HG03521 (cell line): ENCODE measurements around the gene AGBL5.

ENCODE experiments used
- ATAC-seq: cut with Tn5 transposase; IDR thresholded peaks from one replicate; pipeline ENCODE4 v1.9.1; 2021; ENCODE audit warnings: mild to moderate bottlenecking, moderate library complexity; ENCODE audit not compliant: unreplicated experiment

AGBL5 gene, protein sequence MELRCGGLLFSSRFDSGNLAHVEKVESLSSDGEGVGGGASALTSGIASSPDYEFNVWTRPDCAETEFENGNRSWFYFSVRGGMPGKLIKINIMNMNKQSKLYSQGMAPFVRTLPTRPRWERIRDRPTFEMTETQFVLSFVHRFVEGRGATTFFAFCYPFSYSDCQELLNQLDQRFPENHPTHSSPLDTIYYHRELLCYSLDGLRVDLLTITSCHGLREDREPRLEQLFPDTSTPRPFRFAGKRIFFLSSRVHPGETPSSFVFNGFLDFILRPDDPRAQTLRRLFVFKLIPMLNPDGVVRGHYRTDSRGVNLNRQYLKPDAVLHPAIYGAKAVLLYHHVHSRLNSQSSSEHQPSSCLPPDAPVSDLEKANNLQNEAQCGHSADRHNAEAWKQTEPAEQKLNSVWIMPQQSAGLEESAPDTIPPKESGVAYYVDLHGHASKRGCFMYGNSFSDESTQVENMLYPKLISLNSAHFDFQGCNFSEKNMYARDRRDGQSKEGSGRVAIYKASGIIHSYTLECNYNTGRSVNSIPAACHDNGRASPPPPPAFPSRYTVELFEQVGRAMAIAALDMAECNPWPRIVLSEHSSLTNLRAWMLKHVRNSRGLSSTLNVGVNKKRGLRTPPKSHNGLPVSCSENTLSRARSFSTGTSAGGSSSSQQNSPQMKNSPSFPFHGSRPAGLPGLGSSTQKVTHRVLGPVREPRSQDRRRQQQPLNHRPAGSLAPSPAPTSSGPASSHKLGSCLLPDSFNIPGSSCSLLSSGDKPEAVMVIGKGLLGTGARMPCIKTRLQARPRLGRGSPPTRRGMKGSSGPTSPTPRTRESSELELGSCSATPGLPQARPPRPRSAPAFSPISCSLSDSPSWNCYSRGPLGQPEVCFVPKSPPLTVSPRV

GRCh38 chr2:27050996-27051901 lies at the start of gene AGBL5:
Gene AGBL5, plus strand, starts transcription at chr2:27051668. Its CDS starts 1,291 bp downstream, at chr2:27052959.
- peak; percentile 68 for ATAC-seq

DNA sequence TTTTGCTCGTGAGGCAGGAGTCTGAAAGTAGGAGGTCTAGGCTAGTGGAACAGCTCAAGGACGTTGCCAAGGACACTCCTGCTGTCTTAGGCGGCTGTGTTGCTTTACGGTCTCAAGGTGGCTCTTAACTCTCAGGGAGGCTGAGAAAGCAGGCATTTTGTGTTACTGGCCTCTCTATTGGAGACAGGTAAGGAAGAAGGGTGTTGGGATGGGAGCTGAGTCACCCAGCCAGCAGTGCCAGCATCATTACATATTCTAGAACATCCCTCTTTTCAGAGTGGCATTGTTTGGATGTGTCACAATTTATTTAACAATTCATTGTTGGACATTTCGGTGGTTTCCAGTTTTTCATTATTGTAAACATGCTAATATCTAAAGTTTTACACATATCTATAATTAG lies 49.5 kb upstream of the AGBL5 start:
- ATAC-seq, result no peak

DNA sequence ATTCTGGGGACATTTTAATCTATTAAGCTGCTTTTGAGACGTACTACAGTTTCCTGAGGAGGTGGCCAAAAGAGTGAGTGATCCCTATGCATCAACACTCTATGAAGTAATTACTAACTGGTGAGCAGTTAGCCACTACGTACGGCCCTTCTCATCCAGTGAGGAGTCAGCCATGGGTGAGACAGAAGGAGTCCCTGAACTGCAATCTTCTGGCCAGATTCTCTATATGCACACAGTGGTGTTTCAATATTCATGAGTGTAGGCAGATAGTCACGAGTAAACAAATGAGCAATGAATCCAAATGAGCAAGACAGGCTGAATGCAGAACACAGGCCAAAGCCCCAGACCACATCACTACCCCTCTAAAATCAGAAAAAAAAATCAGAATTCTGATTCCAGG lies 48.5 kb upstream of the AGBL5 start:
- no peak for ATAC-seq

DNA sequence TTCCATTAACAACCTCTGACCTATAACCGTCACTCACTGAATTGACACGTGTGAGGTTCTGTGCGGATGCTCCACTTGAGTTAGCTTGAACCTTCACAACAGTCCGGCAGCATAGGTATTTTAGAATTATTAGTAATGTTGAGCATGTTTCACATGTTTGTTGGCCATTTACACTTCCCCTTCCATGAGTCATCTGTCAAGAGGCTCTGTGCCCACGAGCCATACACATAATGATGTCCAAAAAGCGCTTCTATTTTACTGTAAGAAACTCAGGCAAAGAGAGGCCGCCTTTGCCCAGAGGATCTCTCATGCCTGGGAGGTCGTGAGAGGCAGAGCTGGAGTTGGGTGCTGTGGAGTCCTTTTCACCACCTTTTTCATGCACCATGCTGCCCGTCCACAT lies 47.6 kb upstream of the AGBL5 start:
- no peak for ATAC-seq

DNA sequence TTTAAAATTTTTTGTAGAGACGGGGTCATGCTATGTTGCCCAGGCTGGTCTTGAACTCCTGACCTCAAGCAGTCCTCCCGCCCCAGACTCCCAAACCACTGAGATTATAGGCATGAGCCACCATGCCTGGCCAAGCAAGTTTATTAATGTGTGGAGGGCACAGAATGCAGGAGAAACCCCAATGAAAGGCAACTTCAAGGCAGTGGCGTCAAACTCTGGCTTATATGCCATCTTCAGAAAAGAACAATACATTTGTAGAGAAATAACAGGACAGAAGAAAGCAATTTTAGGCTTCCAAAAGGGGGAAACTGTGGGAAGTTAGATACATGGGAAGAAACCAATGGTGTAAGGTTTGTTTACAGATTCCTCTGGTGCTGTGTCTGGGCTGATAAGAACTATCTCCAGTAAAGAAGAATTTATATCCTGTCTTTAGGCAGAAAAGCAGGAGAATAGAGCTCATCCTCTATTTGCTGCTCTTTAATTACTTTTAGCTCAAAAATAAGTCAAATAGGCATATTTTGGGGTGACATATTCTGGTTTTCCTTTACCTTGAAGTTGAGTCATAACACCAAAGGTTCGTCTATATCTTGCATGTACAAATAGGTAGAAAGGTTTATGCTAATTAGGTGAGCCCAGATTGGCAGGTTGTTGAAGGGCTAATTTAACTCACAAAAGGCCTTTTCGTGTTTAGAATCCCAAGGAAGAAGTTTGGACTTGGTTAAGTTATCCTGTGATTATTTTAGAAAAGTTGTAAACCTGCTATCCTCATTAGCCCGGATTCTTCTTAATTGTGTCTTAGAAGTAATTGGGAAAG lies 44.7 kb upstream of the AGBL5 start:
- ATAC-seq, result no peak

DNA sequence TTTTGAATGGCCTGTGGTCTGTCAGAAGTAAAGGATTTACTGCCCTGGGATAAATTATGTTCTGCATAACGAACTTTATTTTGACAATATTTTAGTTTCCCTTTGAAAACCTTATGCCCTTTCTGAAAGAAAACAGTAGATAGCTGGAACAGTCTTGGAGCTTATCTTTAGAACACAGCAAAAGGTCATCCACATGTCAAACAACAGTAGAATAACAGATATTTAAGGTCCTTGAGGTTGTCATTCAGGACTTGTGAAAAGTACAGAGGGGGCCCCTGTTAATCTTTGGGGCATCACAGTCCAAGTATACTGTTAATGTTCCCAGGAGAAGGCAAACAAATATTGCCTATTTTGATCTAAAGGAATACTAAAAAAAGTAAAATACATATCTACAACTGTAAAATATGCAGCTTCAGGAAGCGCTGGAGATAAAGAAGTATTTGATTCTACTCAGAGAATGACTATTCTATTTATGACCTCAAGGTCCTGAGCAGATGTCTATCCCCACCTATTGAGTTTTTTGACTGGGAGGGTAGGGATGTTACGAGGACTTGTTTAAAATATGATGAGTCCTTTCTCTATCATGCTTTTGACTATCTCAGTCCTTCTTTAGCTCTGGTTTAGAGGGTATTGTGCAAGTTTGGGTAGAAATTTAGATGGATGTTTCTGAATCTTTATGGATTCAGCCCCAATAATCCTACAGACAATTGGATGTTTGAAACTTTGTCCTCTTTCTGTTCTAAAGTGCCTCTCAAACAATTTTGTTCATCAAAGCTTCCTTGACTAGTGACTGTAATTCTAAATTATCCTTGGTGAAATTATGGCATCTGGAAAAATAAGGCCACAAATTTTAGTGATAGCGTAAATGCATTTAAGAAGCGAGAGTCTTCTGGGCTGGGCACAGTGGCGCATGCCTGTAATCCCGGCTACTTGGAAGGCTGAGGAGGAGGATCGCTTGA lies 43.8 kb upstream of the AGBL5 start:
- ATAC-seq, result no peak

DNA sequence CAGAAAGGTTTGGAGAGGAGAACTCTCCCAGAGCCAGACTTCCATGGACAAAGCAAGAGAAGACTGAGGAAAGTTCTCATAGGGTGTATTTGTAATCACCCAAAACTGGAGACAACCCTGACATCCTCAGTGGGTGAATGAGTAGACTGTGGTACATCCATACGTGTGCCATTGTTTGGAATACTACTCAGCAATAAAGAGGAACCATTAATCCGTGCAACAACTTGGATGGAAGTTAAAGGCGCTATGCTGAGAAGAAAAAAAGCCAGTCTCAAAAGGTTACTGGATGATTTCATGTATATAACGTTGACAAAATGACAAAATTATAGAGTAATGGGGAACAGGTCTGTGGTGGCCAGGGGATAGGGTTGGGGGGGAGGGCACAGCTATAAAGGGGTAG lies 42.8 kb upstream of the AGBL5 start:
- no peak for ATAC-seq

DNA sequence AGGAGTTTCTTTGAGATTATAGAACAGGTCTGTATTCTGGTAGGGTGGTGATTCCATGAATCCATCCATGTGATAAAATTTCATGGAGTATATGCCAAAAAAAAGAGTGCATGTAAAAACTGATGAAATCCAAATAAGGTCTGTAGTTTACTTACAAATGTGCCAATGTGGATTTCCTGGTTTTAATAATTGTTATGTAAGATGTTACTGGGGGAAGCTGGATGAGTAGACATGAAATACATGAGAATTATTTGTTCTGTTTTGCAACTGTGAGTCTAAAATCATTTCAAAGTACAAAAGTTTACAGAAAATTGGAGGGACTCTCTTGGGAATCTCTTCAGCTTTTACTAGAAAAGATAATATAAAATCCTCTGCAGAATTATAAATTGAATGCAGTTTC lies 42.4 kb upstream of the AGBL5 start:
- no peak for ATAC-seq

DNA sequence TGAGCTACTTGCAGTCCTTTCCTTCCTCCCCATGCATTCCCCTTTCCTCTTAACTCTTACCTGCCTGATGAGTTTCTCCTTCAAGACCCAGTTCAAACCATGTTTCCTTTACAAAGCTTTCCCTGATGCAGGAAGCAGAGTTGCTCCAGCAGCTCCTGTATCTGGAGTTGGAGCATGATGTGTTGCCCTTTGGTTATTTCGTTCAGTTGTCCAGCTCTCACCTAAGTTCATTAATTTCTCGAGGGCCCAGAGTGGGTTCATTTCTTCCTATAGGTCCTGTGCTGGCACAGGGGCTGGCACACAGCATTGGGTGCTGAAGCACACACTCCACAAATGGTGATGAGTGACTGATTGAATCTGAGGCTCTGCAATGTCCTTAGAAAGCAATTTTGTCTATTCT lies 41.8 kb upstream of the AGBL5 start:
- ATAC-seq, result no peak

DNA sequence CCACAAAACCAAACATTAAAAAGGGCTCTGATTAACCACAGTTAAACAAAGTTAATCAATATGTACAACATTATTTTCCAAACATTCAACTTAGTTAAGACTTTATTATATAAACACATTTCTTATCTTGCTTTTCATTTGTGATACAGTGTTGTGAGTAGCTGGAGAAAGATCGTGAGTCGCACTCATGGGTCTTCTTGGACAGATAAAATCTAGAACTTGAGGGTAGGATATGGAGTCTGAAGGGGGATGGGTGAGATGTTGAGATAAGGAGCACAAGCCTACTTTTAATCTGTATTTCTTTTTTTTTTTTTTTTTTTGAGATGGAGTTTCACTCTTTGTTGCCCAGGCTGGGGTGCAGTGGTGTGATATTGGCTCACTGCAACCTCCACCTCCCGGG lies 41.3 kb upstream of the AGBL5 start:
- ATAC-seq, result no peak

DNA sequence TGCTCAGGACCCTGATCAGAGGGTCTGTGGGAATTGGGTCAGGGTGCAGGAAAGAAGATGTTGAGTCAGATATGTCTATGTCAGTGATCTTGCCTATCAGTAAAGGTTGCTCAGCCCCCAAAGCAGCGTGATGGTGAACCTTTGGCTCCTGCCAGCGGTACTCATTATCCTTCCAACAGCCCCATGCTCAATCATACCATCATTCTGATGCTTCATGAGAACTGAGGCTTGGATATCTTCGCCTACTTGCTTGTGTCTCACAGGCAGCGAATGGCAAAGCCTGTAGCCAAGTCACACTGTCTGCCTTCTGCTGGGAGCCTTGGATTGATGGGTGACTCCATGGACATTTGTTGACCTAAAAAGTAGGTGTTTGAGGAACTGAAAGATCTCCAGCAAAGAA lies 37.7 kb upstream of the AGBL5 start:
- no peak for ATAC-seq

- no peak for ATAC-seq
Observed at GRCh38 chr2:27014771-27015433, 36.6 kb upstream of the AGBL5 start.

DNA sequence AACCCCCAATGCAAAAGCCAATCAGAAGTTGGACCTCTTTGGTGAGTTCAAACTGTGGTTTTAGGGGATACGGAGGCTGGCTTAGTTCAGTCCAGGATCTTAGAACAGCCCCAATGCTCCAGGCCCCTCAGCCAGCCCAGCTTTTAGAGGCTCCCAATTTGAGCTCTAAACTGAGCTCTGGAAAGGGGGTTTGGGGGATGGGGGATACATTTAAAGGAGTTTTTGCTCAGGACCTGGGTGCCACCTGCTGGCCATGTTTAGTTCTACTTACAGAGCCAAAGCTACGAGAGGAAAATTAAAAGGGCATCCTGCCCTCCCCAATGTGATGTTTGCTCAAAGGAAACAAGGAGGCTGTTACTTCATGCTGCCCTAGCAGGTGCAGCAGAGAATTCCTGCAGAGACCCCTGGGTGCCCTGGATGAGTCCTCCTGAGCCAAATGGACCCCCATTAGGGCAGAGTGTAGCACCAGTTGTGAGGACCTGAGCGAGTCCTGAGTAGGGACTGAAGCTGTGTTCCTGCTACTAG lies 34.6 kb upstream of the AGBL5 start:
- ATAC-seq, result no peak

DNA sequence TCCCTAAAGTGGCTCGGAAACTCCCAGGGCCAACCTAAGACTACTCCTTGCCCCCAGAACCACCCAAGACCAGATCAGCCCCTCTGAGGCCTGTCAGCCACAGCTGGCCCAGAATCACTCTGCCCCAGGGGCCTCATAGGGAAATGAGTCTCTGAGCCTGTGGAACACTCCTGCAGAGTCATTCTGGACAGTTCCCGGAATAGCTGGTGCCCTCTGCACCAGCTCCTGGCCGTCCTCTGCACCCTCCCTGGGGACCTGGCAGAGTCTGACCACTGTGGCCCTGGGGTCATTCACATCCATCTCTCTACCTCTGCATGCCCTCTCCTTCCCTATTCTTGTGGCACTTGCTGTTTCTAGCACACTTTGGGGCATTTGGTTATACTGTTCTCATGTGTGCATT lies 33.3 kb upstream of the AGBL5 start:
- no peak for ATAC-seq

- ATAC-seq, result no peak
Observed at GRCh38 chr2:27019459-27019858, 32.0 kb upstream of the AGBL5 start.

- ATAC-seq, result no peak
Observed at GRCh38 chr2:27019931-27020855, 31.3 kb upstream of the AGBL5 start.
